OCI-LY3 (cell line): ENCODE measurements around the gene PRKCE.

ENCODE experiments used
- EZH2phosphoT487 ChIP-seq: fragments of 200-600 bp; shearing (Covaris generic); IDR thresholded peaks from 2 replicates; pipeline ENCODE4 v1.6.1; 2018; ENCODE audit warnings: antibody characterized with exemption, mixed run types, low read depth
- TF ChIP-seq, protein P1 (sequence below): fragments of 200-600, 300-600 bp; sonication (generic); IDR thresholded peaks from 2 replicates; pipeline ENCODE4 v1.5.1; 2014; ENCODE audit warnings: antibody characterized with exemption, low read length, low read depth

DNA sequence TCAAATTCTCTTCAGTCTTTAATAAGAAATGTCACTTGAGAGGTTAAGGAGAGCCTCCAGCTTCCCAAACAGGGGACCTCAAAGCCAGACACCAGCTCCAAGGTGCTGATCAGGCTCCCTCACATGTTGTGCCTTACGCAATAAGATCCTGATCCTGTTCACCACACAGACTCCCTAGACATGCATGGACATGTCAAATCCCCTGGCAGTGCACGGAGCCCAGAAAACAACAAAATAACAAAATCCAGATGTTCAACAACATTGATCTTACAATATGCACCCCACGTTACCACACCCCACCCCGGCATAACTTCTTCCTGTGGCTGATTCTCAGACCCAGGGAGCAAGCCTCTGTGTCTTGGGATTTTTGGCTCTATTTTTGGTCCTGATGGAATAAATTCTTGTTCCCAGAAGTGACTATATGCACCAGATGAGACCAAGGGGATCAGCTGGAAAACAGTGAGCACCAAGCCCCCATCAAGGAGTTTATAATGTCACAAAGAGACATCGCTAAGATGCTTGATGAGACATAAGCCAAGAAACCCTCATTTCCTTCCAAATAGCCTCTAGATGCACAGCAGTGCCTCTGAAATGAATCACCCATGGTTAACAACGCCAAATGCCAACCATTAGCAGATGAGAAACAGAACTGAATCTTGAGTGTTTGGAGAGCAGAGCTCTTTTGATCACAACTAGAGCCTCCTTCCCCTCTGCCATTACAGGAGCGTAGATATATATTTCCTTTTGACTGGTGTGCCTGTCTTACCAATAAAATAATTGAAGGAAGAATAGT lies 198.2 kb downstream of the PRKCE start:
- TF ChIP-seq, protein P1, sequence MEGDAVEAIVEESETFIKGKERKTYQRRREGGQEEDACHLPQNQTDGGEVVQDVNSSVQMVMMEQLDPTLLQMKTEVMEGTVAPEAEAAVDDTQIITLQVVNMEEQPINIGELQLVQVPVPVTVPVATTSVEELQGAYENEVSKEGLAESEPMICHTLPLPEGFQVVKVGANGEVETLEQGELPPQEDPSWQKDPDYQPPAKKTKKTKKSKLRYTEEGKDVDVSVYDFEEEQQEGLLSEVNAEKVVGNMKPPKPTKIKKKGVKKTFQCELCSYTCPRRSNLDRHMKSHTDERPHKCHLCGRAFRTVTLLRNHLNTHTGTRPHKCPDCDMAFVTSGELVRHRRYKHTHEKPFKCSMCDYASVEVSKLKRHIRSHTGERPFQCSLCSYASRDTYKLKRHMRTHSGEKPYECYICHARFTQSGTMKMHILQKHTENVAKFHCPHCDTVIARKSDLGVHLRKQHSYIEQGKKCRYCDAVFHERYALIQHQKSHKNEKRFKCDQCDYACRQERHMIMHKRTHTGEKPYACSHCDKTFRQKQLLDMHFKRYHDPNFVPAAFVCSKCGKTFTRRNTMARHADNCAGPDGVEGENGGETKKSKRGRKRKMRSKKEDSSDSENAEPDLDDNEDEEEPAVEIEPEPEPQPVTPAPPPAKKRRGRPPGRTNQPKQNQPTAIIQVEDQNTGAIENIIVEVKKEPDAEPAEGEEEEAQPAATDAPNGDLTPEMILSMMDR = no peak
- no peak for TF ChIP-seq EZH2phosphoT487
